AG04449 (cell line): Measurements from ENCODE around the gene CFAP46.

Experiments
- CTCF ChIA-PET: fragments of 350-600 bp; formaldehyde crosslinking; extraction: SDS; loops from one replicate; lab custom pipeline; 2021; ENCODE audit warnings: antibody characterized with exemption; lab: Yijun Ruan, JAX
- POLR2A ChIA-PET: fragments of 400-600, 350-600 bp; formaldehyde crosslinking; extraction: SDS; loops from one replicate; lab custom pipeline; 2020; ENCODE audit warnings: antibody characterized with exemption, inconsistent platforms; lab: Yijun Ruan, JAX
- DNase-seq: peaks from one replicate; pipeline ENCODE4 v3.0.0-alpha.2; 2010; ENCODE audit warnings: low read depth, low spot score
- H3K4me3 ChIP-seq: 2 replicates; pipeline ENCODE4 v1.5.1; 2011; ENCODE audit warnings: low read depth, mild to moderate bottlenecking, control low read depth, low read length
- TF ChIP-seq, protein P1 (sequence below): IDR thresholded peaks from one replicate; pipeline ENCODE4 v1.5.1; 2011; ENCODE audit warnings: mild to moderate bottlenecking, moderate library complexity, low read length, control low read depth, inconsistent platforms; ENCODE audit not compliant: insufficient read depth; ENCODE audit errors: missing control alignments

CFAP46 gene

DNA sequence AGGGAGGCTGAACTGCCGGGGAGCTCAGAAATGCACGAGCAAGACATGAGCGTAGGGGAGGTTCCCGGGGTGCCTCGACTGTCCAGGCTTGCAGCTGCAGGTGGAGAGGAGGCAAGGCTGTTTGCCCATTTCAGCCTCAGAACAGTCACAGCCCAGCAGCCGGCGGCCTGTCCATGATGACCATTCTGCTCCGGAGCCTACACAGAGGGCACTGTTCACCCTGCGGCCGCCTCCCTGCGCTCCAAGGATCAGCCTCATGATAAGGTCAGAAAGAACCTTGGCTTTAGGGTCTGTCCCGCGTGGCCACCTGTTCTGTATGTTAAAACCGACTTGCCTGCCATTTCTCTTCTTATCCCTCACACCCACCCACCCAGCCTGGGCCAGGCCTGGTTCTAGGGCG lies 21.9 kb upstream of the CFAP46 start:
- POLR2A ChIA-PET: no interaction called here
- DNase-seq: no peak
- TF ChIP-seq, protein P1, sequence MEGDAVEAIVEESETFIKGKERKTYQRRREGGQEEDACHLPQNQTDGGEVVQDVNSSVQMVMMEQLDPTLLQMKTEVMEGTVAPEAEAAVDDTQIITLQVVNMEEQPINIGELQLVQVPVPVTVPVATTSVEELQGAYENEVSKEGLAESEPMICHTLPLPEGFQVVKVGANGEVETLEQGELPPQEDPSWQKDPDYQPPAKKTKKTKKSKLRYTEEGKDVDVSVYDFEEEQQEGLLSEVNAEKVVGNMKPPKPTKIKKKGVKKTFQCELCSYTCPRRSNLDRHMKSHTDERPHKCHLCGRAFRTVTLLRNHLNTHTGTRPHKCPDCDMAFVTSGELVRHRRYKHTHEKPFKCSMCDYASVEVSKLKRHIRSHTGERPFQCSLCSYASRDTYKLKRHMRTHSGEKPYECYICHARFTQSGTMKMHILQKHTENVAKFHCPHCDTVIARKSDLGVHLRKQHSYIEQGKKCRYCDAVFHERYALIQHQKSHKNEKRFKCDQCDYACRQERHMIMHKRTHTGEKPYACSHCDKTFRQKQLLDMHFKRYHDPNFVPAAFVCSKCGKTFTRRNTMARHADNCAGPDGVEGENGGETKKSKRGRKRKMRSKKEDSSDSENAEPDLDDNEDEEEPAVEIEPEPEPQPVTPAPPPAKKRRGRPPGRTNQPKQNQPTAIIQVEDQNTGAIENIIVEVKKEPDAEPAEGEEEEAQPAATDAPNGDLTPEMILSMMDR: no peak
- CTCF ChIA-PET: no interaction called here
- no peak overlapping the region for H3K4me3 ChIP-seq

DNA sequence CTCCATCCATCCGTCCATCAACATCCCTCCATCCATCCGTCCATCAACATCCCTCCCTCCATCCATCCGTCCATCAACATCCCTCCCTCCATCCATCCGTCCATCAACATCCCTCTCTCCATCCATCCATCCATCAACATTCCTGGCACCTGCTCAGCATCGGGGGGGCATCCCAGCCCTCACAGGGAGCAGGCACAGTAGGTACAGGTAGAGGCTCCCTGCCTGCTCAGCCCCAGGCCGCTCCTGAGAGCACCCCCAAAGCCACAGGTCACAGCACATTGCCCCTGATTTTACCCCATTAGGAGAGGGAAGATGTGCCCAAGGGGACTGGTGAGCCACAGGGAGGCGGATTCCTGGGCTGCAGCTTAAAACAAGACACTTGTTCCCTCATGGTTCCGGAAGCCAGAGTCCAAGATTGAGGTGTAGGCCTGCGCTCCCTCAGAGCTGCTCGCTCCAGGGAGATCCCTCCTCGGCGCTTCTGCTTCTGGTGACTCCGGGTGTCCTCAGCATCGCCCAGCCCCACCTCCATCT lies 21.1 kb upstream of the CFAP46 start:
- ChIA-PET POLR2A (no interaction called here), CTCF (interaction anchor here (1.7 kb wide), 1 partner anchor 23 kb away, joined by 6 read pairs; no protein-coding TSS in a partner anchor)
- no peak for DNase-seq
- no peak overlapping the region for H3K4me3 ChIP-seq
- TF ChIP-seq, protein P1: no peak

DNA sequence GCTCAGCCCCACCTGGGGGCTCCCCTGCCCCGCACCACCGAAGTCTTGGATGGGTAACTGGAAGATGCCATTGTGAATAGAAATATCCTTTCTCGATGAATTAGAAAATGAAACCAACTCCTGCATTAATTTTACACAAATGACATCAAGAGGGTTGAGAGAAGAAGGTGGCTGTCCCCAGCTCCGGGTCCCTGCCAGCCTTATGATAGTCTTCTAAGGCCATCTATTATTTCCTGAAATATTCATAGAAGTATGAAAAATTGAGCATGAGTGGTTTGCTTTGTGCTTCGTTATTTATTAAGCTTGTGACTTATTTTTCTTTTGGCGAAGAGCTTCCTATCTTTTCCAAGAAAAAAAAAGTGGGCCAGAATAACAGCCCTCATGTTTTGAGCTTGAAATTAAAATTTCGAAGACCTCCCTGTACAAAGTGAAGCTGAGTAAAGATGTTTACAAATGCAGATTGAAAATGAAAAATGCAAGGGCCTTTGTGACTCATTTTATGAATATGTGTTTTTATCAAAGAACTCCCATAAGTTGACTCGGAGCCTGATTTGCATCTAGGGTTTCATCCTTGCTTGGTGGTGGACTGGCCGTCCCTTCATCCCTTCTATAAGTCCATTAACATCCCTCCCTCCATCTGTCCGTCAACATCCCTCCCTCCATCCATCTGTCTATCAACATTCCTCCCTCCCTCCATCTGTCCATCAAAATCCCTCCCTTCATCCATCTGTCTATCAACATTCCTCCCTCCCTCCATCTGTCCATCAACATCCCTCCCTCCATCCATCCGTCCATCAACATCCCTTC lies 20.5 kb upstream of the CFAP46 start:
- CTCF ChIA-PET: interaction anchor here (1.4 to 1.7 kb wide), 2 partner anchors 14 to 23 kb away, joined by 5 to 6 read pairs; no protein-coding TSS in a partner anchor

DNA sequence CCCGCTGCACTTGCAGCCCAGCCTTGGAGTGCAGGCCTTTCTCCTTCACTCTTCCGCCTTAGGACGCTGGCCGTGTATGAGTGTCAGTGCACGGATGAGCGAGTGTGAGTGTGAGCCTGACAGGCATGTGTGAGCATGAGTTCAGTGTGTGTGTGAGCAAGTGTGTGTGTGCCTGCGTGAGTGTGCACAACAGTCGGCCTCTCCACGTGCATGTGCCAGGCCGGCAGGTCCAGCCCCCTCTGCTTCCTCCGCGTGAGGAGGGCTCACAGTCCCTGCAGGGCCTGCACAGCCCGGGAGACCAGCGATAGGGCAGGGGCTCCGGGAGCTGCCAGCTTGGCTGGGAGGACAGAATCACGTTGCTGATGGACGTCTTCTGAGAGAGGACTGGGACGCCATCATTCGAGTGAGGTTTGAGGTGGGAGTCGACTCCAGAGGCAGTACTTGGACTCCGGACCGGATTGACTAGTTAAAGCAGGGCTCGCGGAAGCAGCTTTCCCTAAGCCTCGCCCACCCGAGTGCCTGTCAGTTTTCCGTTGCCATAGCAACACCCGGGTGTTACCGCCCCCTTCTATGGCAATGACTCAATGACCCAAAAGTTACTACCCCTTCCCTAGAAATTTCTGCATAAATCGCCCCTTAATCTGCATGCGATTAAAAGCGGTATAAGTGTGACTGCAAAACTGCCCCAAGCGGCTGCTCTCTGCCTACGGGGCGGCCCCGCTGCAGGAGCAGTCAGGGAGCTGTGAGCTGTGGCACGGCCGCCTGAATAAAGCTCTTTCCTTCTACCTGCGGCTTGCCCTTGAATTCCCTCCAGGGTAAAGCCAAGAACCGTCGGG lies 19.6 kb upstream of the CFAP46 start:
- TF ChIP-seq, protein P1: no peak
- ChIA-PET CTCF (interaction anchor here (1.4 to 1.7 kb wide), 2 partner anchors 13 to 22 kb away, joined by 5 to 6 read pairs; no protein-coding TSS in a partner anchor), POLR2A (no interaction called here)
- no peak for DNase-seq
- peak overlapping the region; percentile 62 for H3K4me3 ChIP-seq

More for the DNA sequence above, 20.5 kb upstream of the CFAP46 start:
- DNase-seq: no peak
- H3K4me3 ChIP-seq: peak overlapping the region; percentile 62
- TF ChIP-seq, protein P1: no peak
- POLR2A ChIA-PET: no interaction called here

DNA sequence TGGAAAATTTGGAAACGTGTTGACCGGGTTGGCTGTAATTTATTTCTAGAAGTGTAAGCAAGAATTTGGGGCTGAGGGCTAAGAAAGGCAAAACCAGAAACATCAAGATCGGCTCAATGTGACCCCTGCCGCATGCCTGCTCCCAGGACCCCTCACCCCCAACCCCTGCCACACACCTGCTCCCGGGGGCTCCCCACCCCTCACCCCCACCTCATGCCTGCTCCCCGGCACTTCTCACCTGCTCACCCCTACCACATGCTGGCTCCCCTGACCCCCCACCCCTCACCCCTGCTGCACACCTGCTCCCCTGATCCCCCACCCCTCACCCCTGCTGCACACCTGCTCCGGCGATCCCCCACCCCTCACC lies 19.0 kb upstream of the CFAP46 start:
- H3K4me3 ChIP-seq: no peak overlapping the region
- no peak for DNase-seq
- CTCF ChIA-PET: interaction anchor here (1.7 kb wide), 1 partner anchor 21 kb away, joined by 6 read pairs; no protein-coding TSS in a partner anchor
- TF ChIP-seq, protein P1: no peak
- POLR2A ChIA-PET: no interaction called here
